ENCODE results near the gene GABRR2. TPM values are rescaled to one million over a fixed set of nuclear protein-coding genes. Genes with fewer than 3 reads are reported as not detected.

GABRR2 gene
- total RNA-seq, 1 donor from 2014 or later: 0.12 TPM

Other genes starting within 250 kb of the GABRR2 start
- gene PNRC1, start 234.5 kb downstream of the GABRR2 start, total RNA-seq: 12.7 and 62.6 TPM in 2 replicates
- gene SRSF12, start 197.2 kb downstream of the GABRR2 start, total RNA-seq: 5.4 and 6.2 TPM in 2 replicates
- gene PM20D2, start 169.2 kb downstream of the GABRR2 start, total RNA-seq: 44.8 and 46.5 TPM in 2 replicates
- not detected in 2 replicates for gene GABRR1, start 97.9 kb downstream of the GABRR2 start, total RNA-seq
- 47.2 and 58.5 TPM in 2 replicates for gene UBE2J1, start 37.4 kb upstream of the GABRR2 start, total RNA-seq
- gene RRAGD, start 97.0 kb upstream of the GABRR2 start, total RNA-seq: 10.8 and 12.7 TPM in 2 replicates
- gene ANKRD6, start 117.9 kb upstream of the GABRR2 start, total RNA-seq: 4.4 and 6.2 TPM in 2 replicates